CD14-positive monocyte (primary cell): ENCODE data around the gene SCAMP5. TPM values are rescaled to one million over a fixed set of nuclear protein-coding genes. Genes with fewer than 3 reads are reported as not detected.

ENCODE experiments used
- DNase-seq, 3 donors: peaks; one replicate each; pipeline ENCODE4 v3.0.0-alpha.2; 2011 to 2022
- H2AFZ ChIP-seq: 2 replicates; pipeline ENCODE4 v1.6.0; 2012; ENCODE audit warnings: mild to moderate bottlenecking, low read depth, low read length, inconsistent platforms; ENCODE audit not compliant: insufficient read depth, poor library complexity, severe bottlenecking
- H3K27ac ChIP-seq, 2 donors: 1 replicate in 1 of 2; 2 replicates in 1 of 2; pipeline ENCODE4 v1.5.1; 2012 to 2013; ENCODE audit warnings: low read length in 2 of 2, control low read depth in 1 of 2, inconsistent platforms in 1 of 2, low read depth in 1 of 2, mild to moderate bottlenecking in 1 of 2
- H3K27me3 ChIP-seq, 2 donors: one replicate each; pipeline versions ENCODE4 v1.6.0 to v1.6.1; 2011 to 2013; ENCODE audit warnings: low read length in 2 of 2; ENCODE audit not compliant: control insufficient read depth in 2 of 2, insufficient read depth in 2 of 2
- H3K36me3 ChIP-seq, 2 donors: replicated peaks in 1 of 2; 1 replicate in 1 of 2; 2 replicates in 1 of 2; pipeline versions ENCODE4 v1.5.1 to v1.6.1; 2012 to 2013; ENCODE audit warnings: low read length in 2 of 2, control low read depth in 1 of 2, inconsistent platforms in 1 of 2, mild to moderate bottlenecking in 1 of 2; ENCODE audit not compliant: insufficient read depth in 2 of 2, control insufficient read depth in 1 of 2
- H3K4me1 ChIP-seq, 2 donors: 1 replicate in 1 of 2; 2 replicates in 1 of 2; pipeline versions ENCODE4 v1.5.1 to v1.6.1; 2012 to 2013; ENCODE audit warnings: low read length in 2 of 2, control low read depth in 1 of 2, inconsistent platforms in 1 of 2, mild to moderate bottlenecking in 1 of 2, moderate library complexity in 1 of 2; ENCODE audit not compliant: insufficient read depth in 2 of 2, control insufficient read depth in 1 of 2
- H3K4me2 ChIP-seq: replicated peaks from 2 replicates; pipeline ENCODE3; 2012; ENCODE audit warnings: low read length, moderate library complexity, mild to moderate bottlenecking; ENCODE audit not compliant: poor library complexity, severe bottlenecking; ENCODE audit errors: extremely low read depth
- H3K4me3 ChIP-seq, 3 experiments: fragments of 200-600 bp in 1 of 3; sonication (generic) in 1 of 3; replicated peaks in 1 of 3; 1 replicate in 2 of 3; 2 replicates in 1 of 3; pipeline ENCODE4 v1.5.1; 2011 to 2013; ENCODE audit warnings: low read length in 3 of 3, mild to moderate bottlenecking in 3 of 3, control low read depth in 2 of 3, low read depth in 2 of 3, inconsistent platforms in 1 of 3, moderate library complexity in 1 of 3
- H3K79me2 ChIP-seq: 2 replicates; pipeline ENCODE4 v1.6.0; 2012; ENCODE audit warnings: mild to moderate bottlenecking, control low read depth, inconsistent platforms, low read length, moderate library complexity; ENCODE audit not compliant: insufficient read depth
- H3K9ac ChIP-seq: 2 replicates; pipeline ENCODE4 v1.6.0; 2017; ENCODE audit warnings: low read length, mild to moderate bottlenecking; ENCODE audit not compliant: insufficient read depth, poor library complexity, severe bottlenecking
- H3K9me3 ChIP-seq, 2 donors: replicated peaks in 1 of 2; 1 replicate in 1 of 2; 2 replicates in 1 of 2; pipeline versions ENCODE4 v1.5.1 to v1.6.1; 2012 to 2013; ENCODE audit warnings: low read length in 2 of 2, control low read depth in 1 of 2; ENCODE audit not compliant: control insufficient read depth in 1 of 2, insufficient read depth in 1 of 2
- H4K20me1 ChIP-seq: 2 replicates; pipeline ENCODE4 v1.6.0; 2012; ENCODE audit warnings: mild to moderate bottlenecking, low read length, control low read depth, moderate library complexity; ENCODE audit not compliant: insufficient read depth
- H3K27ac Mint-ChIP-seq, 7 donors: one replicate each; pipeline ENCODE4 v1.8.0; 2020; ENCODE audit warnings: mild to moderate bottlenecking in 7 of 7, mixed read lengths in 7 of 7, moderate library complexity in 6 of 7, inconsistent platforms in 2 of 7
- H3K27me3 Mint-ChIP-seq, 3 donors: one replicate each; pipeline ENCODE4 v1.8.0; 2021 to 2022; ENCODE audit warnings: low read depth in 3 of 3, mild to moderate bottlenecking in 3 of 3, mixed read lengths in 3 of 3, moderate library complexity in 3 of 3, inconsistent platforms in 1 of 3
- H3K36me3 Mint-ChIP-seq, 2 donors: one replicate each; pipeline ENCODE4 v1.8.0; 2020; ENCODE audit warnings: mixed read lengths in 2 of 2, inconsistent platforms in 1 of 2, mild to moderate bottlenecking in 1 of 2
- H3K4me1 Mint-ChIP-seq: one replicate; pipeline ENCODE4 v1.8.0; 2020; ENCODE audit warnings: mild to moderate bottlenecking, mixed read lengths
- H3K4me3 Mint-ChIP-seq, 2 donors: one replicate each; pipeline ENCODE4 v1.8.0; 2020; ENCODE audit warnings: mild to moderate bottlenecking in 2 of 2, mixed read lengths in 2 of 2, moderate library complexity in 1 of 2
- H3K9me3 Mint-ChIP-seq, 7 donors: one replicate each; pipeline ENCODE4 v1.8.0; 2020 to 2022; ENCODE audit warnings: mixed read lengths in 7 of 7, mild to moderate bottlenecking in 6 of 7, moderate library complexity in 6 of 7, inconsistent platforms in 2 of 7
- WGBS: methylation state at CpG from one replicate; pipeline ENCODE4 v1.1.5; 2013; ENCODE audit warnings: missing lambda C conversion rate; ENCODE audit not compliant: insufficient coverage; 5-methylcytosine and 5-hydroxymethylcytosine counted together
- intact Hi-C, 2 donors: fragments of 100-400 bp; cut with micrococcal nuclease; formaldehyde crosslinking; loops; one replicate each; pipeline versions ENCODE4 v1.15.0 to v1.15.1; 2023
- polyA plus RNA-seq, 3 donors: library from polyadenylated mRNA; depleted of rRNA in 1 of 3; unstranded in 2 of 3; stranded (reverse) in 1 of 3; fragments of 300-500 nt in 2 of 3; fragments of >200 nt in 1 of 3; fragmentation: Illumina TruSeq in 2 of 3; gene quantifications; 1 replicate in 2 of 3; 2 replicates in 1 of 3; pipeline ENCODE4 v1.2.3, GENCODE V29; 2012 to 2021
- TF ChIP-seq, protein P1 (sequence below): fragments of 200-600 bp; IDR thresholded peaks from one replicate; pipeline ENCODE4 v1.8.0; 2022; ENCODE audit warnings: antibody characterized with exemption, mild to moderate bottlenecking

The SCAMP5 gene
- polyA plus RNA-seq, 3 donors, result 0.08 to 0.32 TPM; not detected in 1

DNA sequence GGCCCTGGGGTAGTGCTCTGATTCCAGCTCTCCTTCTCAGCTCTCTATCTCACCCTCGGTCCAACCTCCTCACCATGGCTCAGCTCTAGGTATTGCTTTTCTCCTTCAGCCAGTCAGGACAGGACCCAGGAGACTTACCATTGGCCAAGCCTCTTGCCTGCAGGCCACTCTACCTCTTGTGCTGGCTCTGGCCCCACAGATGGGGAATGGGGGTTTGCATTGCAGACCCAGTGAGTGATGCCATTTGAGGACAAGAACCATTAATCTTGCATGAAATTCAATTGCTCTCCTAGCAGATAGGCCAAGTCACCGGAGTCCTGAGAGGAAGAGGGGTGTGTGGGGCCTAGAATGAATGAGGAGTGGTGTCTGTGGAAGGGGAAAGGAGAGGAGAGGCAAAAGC lies 32.7 kb upstream of the SCAMP5 start:
- H3K79me2 ChIP-seq, result no peaks in the 10 kb centered on the region
- H3K4me2 ChIP-seq, result no peak overlapping the region
- Mint-ChIP-seq H3K9me3 (peaks cover 0 to 14% (median 8%) of the 10 kb centered on the region in 7 donors), H3K4me1 (peaks cover 19% of the 10 kb centered on the region), H3K36me3 (peaks cover 6 to 8% of the 10 kb centered on the region in 2 donors), H3K27ac (no peak overlapping the region), H3K27me3 (peaks cover 49 to 60% (median 55%) of the 10 kb centered on the region in 3 donors), H3K4me3 (no peak overlapping the region)
- DNase-seq, result no peak
- no peaks in the 10 kb centered on the region for H3K36me3 ChIP-seq
- H2AFZ ChIP-seq, result no peak overlapping the region
- peaks cover 15 to 17% of the 10 kb centered on the region in 2 donors for H3K4me1 ChIP-seq
- intact Hi-C loops, result no loop called here
- H4K20me1 ChIP-seq, result no peaks in the 10 kb centered on the region
- no peak overlapping the region for H3K4me3 ChIP-seq
- H3K9ac ChIP-seq, result no peak overlapping the region
- H3K27ac ChIP-seq, result no peak overlapping the region
- TF ChIP-seq, protein P1, sequence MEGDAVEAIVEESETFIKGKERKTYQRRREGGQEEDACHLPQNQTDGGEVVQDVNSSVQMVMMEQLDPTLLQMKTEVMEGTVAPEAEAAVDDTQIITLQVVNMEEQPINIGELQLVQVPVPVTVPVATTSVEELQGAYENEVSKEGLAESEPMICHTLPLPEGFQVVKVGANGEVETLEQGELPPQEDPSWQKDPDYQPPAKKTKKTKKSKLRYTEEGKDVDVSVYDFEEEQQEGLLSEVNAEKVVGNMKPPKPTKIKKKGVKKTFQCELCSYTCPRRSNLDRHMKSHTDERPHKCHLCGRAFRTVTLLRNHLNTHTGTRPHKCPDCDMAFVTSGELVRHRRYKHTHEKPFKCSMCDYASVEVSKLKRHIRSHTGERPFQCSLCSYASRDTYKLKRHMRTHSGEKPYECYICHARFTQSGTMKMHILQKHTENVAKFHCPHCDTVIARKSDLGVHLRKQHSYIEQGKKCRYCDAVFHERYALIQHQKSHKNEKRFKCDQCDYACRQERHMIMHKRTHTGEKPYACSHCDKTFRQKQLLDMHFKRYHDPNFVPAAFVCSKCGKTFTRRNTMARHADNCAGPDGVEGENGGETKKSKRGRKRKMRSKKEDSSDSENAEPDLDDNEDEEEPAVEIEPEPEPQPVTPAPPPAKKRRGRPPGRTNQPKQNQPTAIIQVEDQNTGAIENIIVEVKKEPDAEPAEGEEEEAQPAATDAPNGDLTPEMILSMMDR, result no peak
- peaks cover 37 to 53% of the 10 kb centered on the region in 2 donors for H3K27me3 ChIP-seq
- WGBS, result 0% methylated on average over 1 of the region's 2 CpGs
- peaks cover 0 to 8% of the 10 kb centered on the region in 2 donors for H3K9me3 ChIP-seq

- Mint-ChIP-seq H3K4me1 (peaks cover 14% of the 10 kb centered on the region), H3K9me3 (peaks cover 0 to 11% (median 6%) of the 10 kb centered on the region in 7 donors), H3K4me3 (no peak overlapping the region), H3K36me3 (peaks cover 5 to 6% of the 10 kb centered on the region in 2 donors), H3K27ac (no peak overlapping the region), H3K27me3 (peaks cover 43 to 54% (median 50%) of the 10 kb centered on the region in 3 donors)
- H3K9ac ChIP-seq, result no peak overlapping the region
- no peaks in the 10 kb centered on the region for H3K79me2 ChIP-seq
- intact Hi-C loops, result no loop called here
- no peaks in the 10 kb centered on the region for H3K36me3 ChIP-seq
- H4K20me1 ChIP-seq, result no peaks in the 10 kb centered on the region
- H3K27ac ChIP-seq, result no peak overlapping the region
- no peak for DNase-seq
- H3K4me2 ChIP-seq, result no peak overlapping the region
- peaks cover 32 to 47% of the 10 kb centered on the region in 2 donors for H3K27me3 ChIP-seq
- no peak overlapping the region for H2AFZ ChIP-seq
- WGBS, result 100% methylated on average over 1 of the region's 4 CpGs
- peaks cover 0 to 8% of the 10 kb centered on the region in 2 donors for H3K9me3 ChIP-seq
- H3K4me1 ChIP-seq, result peaks cover 10 to 11% of the 10 kb centered on the region in 2 donors
- TF ChIP-seq, protein P1, result no peak
- no peak overlapping the region for H3K4me3 ChIP-seq
Observed at GRCh38 chr15:74963213-74963612, 32.1 kb upstream of the SCAMP5 start.
